22Rv1 (cell line): ENCODE data around the gene CARNS1.

Experiments
- H3K27ac ChIP-seq: fragments of 450-650 bp; 2 replicates; pipeline ENCODE4 v1.5.1; 2017
- ZFX ChIP-seq: fragments of 450-650 bp; IDR thresholded peaks from 2 replicates; pipeline ENCODE4 v1.6.1; 2017; ENCODE audit warnings: antibody characterized with exemption, borderline replicate concordance
- TF ChIP-seq, protein P1 (sequence below): fragments of 450-650 bp; IDR thresholded peaks from 2 replicates; pipeline ENCODE4 v1.5.1; 2017; ENCODE audit warnings: mild to moderate bottlenecking

The CARNS1 gene

GRCh38 chr11:67368621-67369020 is 46.9 kb upstream of the CARNS1 start:
- TF ChIP-seq, protein P1, sequence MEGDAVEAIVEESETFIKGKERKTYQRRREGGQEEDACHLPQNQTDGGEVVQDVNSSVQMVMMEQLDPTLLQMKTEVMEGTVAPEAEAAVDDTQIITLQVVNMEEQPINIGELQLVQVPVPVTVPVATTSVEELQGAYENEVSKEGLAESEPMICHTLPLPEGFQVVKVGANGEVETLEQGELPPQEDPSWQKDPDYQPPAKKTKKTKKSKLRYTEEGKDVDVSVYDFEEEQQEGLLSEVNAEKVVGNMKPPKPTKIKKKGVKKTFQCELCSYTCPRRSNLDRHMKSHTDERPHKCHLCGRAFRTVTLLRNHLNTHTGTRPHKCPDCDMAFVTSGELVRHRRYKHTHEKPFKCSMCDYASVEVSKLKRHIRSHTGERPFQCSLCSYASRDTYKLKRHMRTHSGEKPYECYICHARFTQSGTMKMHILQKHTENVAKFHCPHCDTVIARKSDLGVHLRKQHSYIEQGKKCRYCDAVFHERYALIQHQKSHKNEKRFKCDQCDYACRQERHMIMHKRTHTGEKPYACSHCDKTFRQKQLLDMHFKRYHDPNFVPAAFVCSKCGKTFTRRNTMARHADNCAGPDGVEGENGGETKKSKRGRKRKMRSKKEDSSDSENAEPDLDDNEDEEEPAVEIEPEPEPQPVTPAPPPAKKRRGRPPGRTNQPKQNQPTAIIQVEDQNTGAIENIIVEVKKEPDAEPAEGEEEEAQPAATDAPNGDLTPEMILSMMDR, result no peak
- no peak for TF ChIP-seq ZFX
- no peak overlapping the region for H3K27ac ChIP-seq

GRCh38 chr11:67369275-67369674 is 46.2 kb upstream of the CARNS1 start:
- no peak overlapping the region for H3K27ac ChIP-seq
- no peak for TF ChIP-seq ZFX
- TF ChIP-seq, protein P1, result no peak

- TF ChIP-seq ZFX, result no peak
- TF ChIP-seq, protein P1, result no peak
- H3K27ac ChIP-seq, result no peak overlapping the region
Measured at GRCh38 chr11:67369801-67370284, 45.6 kb upstream of the CARNS1 start.

DNA sequence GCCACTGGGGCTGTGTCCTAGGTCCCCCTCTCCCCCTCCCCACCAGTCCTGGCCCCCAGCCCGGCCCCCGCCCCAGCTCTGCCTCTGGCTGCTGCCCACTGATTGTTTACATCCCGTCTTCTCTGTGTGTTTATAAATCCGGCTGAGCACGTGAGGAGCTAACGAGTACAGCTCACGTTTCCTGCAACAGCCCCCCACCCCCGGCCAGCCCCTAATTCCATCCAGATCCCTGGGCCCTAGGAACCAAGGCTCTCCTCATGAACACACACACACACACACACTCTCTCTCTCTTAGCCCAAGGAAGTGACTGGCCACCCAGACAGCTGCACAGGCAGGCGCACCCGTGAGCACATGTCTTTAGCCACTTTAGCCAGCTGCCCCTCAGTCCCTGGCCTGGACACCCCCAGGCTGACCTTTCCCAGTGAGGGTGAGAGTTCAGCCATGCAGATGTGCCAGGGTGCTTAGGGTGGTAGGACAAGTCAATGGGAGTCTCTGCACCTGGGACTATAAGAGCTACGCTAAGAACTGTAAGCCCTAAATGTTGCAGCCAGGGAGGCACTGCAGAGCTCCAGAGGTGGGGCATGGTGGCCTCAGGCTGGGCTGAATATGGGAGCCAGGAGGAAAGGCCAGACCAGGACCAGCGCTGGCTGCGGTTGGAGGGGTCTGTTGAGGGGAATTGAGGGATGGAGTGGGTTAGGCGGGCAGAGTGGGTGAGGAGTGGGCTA is 45.0 kb upstream of the CARNS1 start:
- no peak overlapping the region for H3K27ac ChIP-seq
- no peak for TF ChIP-seq ZFX
- TF ChIP-seq, protein P1, result no peak

DNA sequence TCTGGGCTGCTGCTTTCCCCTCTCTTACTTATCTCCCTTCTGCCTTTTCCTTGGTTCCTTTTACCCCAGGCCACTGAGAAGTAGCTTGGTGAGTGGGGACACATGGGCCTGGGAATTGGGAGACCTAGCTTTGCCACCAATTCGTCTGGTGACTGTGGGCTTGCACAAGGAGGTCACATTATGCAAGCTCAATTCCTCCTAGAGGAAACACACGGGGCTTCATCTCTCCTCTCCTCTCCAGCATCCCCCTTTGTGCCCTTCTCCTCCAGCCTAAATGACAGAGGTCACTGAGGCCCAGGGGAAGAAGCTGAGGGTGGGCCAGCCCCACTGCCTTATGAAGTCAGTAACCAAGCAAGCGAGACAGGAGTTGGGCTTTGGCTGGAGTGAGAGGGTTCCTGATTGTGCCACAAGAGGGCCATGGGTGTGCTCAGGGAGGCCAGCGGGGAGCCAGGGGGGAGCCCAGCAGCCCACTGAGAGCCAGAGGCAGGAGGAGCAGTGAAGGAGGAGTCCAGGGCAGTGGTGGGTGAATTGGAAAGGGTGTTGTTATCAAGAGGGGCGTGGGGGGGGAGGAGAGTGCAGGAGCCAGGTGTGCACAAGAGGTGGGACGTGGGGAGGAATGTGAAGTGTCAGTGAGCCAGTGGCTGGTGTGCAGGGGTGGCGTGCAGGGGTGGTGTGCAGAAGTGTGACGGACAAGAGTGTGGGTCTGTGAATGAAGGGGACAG is 44.1 kb upstream of the CARNS1 start:
- H3K27ac ChIP-seq, result peak overlapping the region; percentile 23; the same call in 1 of the 2 replicates
- TF ChIP-seq, protein P1, result peak; percentile 24
- TF ChIP-seq ZFX, result no peak

DNA sequence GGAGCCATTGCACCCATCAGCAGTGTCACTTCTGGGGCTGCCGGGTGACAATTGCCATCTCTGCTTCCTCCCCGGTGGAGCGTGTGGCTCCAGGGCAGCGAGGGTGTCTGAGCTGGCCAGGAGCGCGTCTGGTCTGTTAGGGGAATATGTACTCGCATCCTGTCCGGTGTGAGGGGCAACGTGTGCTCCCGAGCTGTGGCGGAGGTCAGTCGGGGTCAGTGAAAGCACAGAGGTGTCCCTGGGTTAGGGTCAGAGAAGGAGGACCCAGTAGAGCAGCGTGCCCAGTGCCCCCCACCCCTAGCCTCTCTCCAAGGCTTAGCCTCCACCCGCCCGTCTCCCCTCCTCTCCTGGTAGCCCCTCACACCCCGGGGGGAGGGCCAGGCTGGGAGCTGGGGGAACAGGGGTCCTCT is 43.6 kb upstream of the CARNS1 start:
- TF ChIP-seq ZFX, result no peak
- TF ChIP-seq, protein P1, result no peak
- peak overlapping the region; percentile 86; the same call in 1 of the 2 replicates for H3K27ac ChIP-seq
